Stimulated activated CD8-positive, alpha-beta memory T cell treated with anti-CD3 and anti-CD28 coated beads, Interleukin-12 subunit alpha, Interleukin-12 subunit beta, amount 100 ng/mL, for 1 hour (primary cell): ENCODE measurements around the gene GCLC.
"Not testable (repeated sequence)": the region's sequence is repeated elsewhere in the genome, so short reads cannot be mapped to it uniquely, and the experiment has no call there.

Experiments
- DNase-seq: peaks from one replicate; pipeline ENCODE4 v3.0.0-alpha.2; 2020; ENCODE audit warnings: low read depth

GCLC gene

GRCh38 chr6:53556986-53557715, 12.2 kb upstream of the GCLC start:
- no peak for DNase-seq

GRCh38 chr6:53553600-53553999, 8.7 kb upstream of the GCLC start:
- DNase-seq: not testable (repeated sequence)

- not testable (repeated sequence) for DNase-seq
Observed at GRCh38 chr6:53551681-53552080, 6.8 kb upstream of the GCLC start.

GRCh38 chr6:53547811-53548496, 3.1 kb upstream of the GCLC start:
- DNase-seq: peak; percentile 89

DNA sequence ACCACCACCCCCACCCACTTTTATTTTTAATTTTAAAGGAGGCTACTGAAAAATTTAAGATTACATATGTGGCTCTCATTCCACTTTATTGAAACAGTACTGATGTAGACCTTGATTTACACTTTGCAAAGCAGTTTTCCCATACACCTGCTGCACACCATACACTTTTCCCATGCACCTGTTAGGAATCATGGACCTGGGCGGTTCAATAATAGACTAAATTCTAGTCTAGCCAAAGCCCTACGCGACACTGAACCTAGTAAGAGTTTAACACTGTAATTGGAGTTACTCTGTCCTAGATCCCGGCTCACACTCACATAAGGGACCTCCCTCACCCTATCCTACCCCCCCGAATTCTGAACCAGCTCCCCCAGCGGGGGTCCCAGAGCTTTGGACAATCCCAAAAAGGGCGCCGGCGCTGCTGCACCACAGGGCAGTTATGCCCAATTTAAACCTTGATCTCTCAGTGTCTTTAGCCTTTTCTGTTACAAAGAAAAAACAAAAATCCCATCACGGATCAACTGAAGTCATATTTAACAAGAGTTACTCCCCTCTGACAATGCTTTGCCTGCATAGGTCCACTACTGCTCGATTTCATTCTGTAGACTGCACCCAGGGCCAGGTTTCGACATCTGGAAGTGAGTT, 2.4 kb upstream of the GCLC start:
- no peak for DNase-seq

DNA sequence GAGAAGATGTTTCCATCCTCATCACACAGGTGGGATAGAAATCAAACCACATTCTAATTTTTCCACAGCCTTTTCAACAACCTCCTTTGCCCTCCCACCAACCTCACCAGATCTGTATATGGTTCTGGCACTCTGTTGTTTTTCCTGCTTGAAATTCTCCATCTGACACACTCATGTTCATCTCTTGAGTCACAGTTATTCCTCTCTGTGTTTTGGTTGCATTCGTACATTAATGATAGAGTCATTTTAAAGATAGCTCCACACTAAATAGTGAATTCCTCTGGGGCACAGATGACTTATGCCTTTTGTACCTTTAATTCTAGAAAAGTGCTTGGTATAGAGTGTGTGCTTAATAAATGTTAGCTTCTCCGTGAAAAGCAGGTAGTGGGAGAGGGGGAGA, 1.4 kb upstream of the GCLC start:
- no peak for DNase-seq

DNA sequence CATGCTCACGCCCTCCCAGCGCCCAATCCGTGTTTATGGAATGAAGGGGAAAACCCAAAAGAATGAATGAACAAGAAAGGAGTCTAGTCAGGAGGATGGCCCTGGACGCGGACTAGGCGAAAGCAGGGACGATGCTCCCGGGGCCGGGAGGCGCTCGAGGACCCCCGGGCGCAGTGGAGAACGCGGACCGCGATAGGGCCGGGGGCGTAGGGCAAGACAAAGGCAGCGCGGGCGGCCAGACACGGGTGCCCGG, 758 bp downstream of the GCLC start:
- DNase-seq: no peak

GRCh38 chr6:53543359-53544216, 1.3 kb downstream of the GCLC start:
- DNase-seq: no peak

DNA sequence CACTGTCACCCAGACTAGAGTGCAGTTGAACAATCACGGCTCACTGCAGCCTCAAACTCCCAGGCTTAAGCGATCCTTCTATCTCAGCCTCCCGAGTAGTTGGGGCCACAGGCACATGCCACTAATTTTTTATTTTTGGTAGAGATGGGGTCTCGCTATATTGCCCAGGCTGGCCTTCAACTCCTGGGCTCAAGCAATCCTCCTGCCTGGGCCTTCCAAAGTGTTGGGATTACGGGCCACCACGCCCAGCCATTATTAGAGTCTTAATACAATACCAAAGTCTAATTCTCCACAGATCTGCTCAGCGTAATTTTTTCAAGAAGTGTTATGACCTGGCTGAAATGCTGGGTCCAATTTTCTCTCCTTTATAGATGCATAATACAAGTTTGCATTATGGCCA, 3.0 kb downstream of the GCLC start:
- no peak for DNase-seq

GRCh38 chr6:53540129-53540692, 4.7 kb downstream of the GCLC start:
- no peak for DNase-seq

DNA sequence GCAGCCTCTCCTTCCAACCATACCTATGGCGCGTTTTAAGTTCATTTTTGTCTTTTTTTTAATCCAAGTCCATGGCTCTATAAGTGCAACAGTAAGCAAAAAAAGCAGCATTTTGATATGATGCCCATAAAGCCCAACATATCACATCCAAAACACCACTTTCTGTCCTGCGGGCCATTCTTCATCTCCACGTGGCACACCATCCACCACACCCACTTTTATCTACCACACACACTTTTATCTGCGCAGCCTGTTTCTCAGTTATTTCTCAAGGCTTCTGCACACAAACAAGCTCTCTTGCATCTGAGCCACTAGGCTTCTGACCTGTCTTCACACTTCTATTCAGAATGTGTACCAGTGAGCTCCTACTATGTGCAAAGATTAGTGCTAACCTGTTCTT, 5.3 kb downstream of the GCLC start:
- no peak for DNase-seq

- DNase-seq: no peak
Observed at GRCh38 chr6:53536561-53536960, 8.3 kb downstream of the GCLC start.

DNA sequence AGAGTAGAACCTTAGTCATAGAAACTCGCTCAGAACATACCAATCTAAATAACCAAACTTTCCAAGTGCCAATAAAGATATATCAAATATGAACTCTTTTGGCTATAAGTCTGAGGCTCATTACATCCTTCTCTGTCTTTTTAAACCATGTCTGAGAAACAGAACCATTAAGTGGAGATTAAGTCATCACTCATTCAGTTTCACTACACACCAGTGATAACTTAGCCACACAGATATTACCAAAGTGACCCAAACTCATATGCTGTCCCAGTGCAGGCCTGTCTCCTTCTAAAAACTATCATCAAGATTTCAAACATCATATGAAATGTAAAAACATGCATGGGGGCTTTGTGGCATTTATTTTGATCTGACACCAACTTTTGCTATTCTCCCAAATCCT, 12.0 kb downstream of the GCLC start:
- no peak for DNase-seq

GRCh38 chr6:53532061-53532797, 12.7 kb downstream of the GCLC start:
- no peak for DNase-seq

- no peak for DNase-seq
Observed at GRCh38 chr6:53530780-53531386, 14.0 kb downstream of the GCLC start.

GRCh38 chr6:53530346-53530745, 14.6 kb downstream of the GCLC start:
- no peak for DNase-seq

DNA sequence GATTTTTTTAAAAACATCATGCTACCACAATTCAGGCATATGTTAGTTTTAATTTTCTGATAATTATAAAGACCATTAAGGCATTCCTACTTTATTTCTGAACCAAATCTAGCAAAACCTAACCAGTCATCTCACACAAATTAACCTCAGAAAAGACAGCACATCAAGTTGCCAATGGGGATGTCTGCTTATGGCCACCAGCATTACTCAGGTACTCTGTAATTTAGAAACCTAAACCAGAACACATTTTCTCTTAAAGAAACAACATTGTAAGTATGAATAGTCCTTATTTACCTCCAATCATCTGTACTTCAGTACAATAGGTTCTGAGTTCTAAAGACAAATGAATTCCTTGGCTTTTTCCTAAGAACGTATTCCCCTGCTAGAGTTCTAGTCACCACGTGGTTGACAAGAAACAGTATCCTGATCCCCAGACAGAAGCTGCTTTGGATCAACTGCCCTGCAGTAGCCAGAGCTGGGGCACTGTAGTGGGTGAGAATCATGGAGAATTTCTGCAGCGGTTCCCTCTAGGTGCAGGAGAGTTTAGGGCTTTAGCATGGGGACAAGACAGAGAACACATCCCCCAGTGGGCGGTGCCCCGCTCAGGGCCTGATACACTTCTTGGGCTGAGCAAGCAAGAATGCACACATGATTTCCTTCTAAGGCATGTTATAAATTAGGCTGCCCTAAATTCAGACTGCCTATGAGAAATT, 15.4 kb downstream of the GCLC start:
- DNase-seq: no peak

DNA sequence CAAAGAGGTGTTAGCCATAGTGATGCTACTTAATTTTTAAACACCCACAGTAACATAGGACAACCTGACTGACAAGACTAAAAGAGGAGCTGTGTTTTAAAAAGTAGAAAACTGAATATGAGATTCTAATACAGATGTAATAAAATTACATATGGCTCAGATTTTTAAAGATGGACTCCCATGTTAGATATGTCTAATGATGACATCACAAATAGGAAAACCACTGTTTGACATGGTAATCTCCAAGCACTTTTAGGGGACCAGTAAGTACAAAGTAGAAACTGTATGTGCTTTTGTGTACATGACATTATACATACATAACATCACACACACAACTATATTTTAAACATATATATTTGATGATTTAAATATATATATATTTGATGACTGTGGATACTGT, 16.8 kb downstream of the GCLC start:
- DNase-seq: no peak

GRCh38 chr6:53527249-53527765, 17.6 kb downstream of the GCLC start:
- DNase-seq: no peak

- no peak for DNase-seq
Observed at GRCh38 chr6:53526000-53526399, 18.9 kb downstream of the GCLC start.
